Endothelial cell of umbilical vein (primary cell): ENCODE data around the gene KRT34. TPM values are rescaled to one million over a fixed set of nuclear protein-coding genes. Genes with fewer than 3 reads are reported as not detected.

Experiments used
- BruUV-seq: library from RNA; stranded (reverse); fragments of 400-500 nt; replicated peaks from 2 replicates; lab custom pipeline; 2021; lab: Mats Ljungman, UMichigan
- CTCF ChIA-PET: fragments of 300-600, 350-600 bp; sonication (Branson Sonifier 250); formaldehyde crosslinking; loops from one replicate; lab custom pipeline; 2021; ENCODE audit warnings: antibody characterized with exemption, inconsistent platforms; lab: Charles Lee
- POLR2A ChIA-PET: fragments of 300-600, 350-600 bp; sonication (Branson Sonifier 250); formaldehyde crosslinking; loops from one replicate; lab custom pipeline; 2021; ENCODE audit warnings: antibody characterized with exemption, inconsistent platforms; lab: Charles Lee
- DNase-seq: peaks from one replicate; pipeline ENCODE4 v3.0.0-alpha.2; 2011; ENCODE audit warnings: low read depth, low spot score
- FAIRE-seq: peaks from 2 replicates; lab custom pipeline; 2011; peaks lifted over from hg19 to GRCh38; lab: Jason Lieb, UNC
- H2AFZ ChIP-seq: 2 replicates; pipeline ENCODE4 v1.6.0; 2012; ENCODE audit warnings: low read depth, low read length, control low read depth, inconsistent platforms
- H3K27ac ChIP-seq: 2 replicates; pipeline ENCODE4 v1.5.1; 2011; ENCODE audit warnings: low read depth, mild to moderate bottlenecking, control low read depth, low read length, moderate library complexity; ENCODE audit not compliant: insufficient read depth
- H3K27me3 ChIP-seq, 2 experiments: 2 replicates each; pipeline versions ENCODE4 v1.6.0 to v1.6.1; 2011; ENCODE audit warnings: low read length in 2 of 2, mixed read lengths in 1 of 2; ENCODE audit not compliant: control insufficient read depth in 2 of 2, insufficient read depth in 2 of 2
- H3K36me3 ChIP-seq, 2 experiments: 2 replicates in 1 of 2; 3 replicates in 1 of 2; pipeline ENCODE4 v1.5.1; 2011; ENCODE audit warnings: low read length in 2 of 2, mild to moderate bottlenecking in 1 of 2, moderate library complexity in 1 of 2; ENCODE audit not compliant: control insufficient read depth in 2 of 2, insufficient read depth in 2 of 2; ENCODE audit errors: extremely low read depth in 1 of 2
- H3K4me1 ChIP-seq: 3 replicates; pipeline ENCODE4 v1.5.1; 2011; ENCODE audit warnings: mild to moderate bottlenecking, low read length; ENCODE audit not compliant: control insufficient read depth, insufficient read depth; ENCODE audit errors: extremely low read depth
- H3K4me2 ChIP-seq: 2 replicates; pipeline ENCODE4 v1.6.1; 2011; ENCODE audit warnings: low read length, control low read depth, mixed read lengths; ENCODE audit not compliant: insufficient read depth
- H3K4me3 ChIP-seq, 3 experiments: fragments of 200-600 bp in 1 of 3; sonication (generic), shearing (Covaris generic) in 1 of 3; replicated peaks in 1 of 3; 2 replicates each; pipeline ENCODE4 v1.5.1; 2011 to 2016; ENCODE audit warnings: control low read depth in 3 of 3, low read length in 3 of 3, mild to moderate bottlenecking in 2 of 3, inconsistent platforms in 1 of 3, low read depth in 1 of 3, moderate library complexity in 1 of 3; ENCODE audit not compliant: insufficient read depth in 1 of 3
- H3K79me2 ChIP-seq: 2 replicates; pipeline ENCODE4 v1.6.0; 2012; ENCODE audit warnings: low read length, inconsistent platforms; ENCODE audit not compliant: control insufficient read depth, insufficient read depth
- H3K9ac ChIP-seq: replicated peaks from 2 replicates; pipeline ENCODE3; 2011; ENCODE audit warnings: low read length, control low read depth; ENCODE audit not compliant: insufficient read depth; ENCODE audit errors: extremely low read depth
- H3K9me1 ChIP-seq: replicated peaks from 3 replicates; pipeline ENCODE4 v1.6.0; 2011; ENCODE audit warnings: mild to moderate bottlenecking, low read length; ENCODE audit not compliant: control insufficient read depth, insufficient read depth; ENCODE audit errors: extremely low read depth
- H3K9me3 ChIP-seq: replicated peaks from 2 replicates; pipeline ENCODE4 v1.5.1; 2012; ENCODE audit warnings: low read length, inconsistent platforms; ENCODE audit not compliant: control insufficient read depth, insufficient read depth
- H4K20me1 ChIP-seq: replicated peaks from 2 replicates; pipeline ENCODE3; 2011; ENCODE audit warnings: mild to moderate bottlenecking, low read length; ENCODE audit not compliant: control insufficient read depth, insufficient read depth; ENCODE audit errors: extremely low read depth
- EZH2 ChIP-seq: IDR thresholded peaks from 2 replicates; pipeline ENCODE4 v1.6.1; 2012; ENCODE audit warnings: borderline replicate concordance, low read depth, mild to moderate bottlenecking, moderate library complexity, low read length, inconsistent platforms; ENCODE audit not compliant: severe bottlenecking
- FOS ChIP-seq: IDR thresholded peaks from 2 replicates; pipeline ENCODE4 v1.6.1; 2011; ENCODE audit warnings: mild to moderate bottlenecking, low read length, moderate library complexity, borderline replicate concordance; ENCODE audit not compliant: insufficient read depth
- GATA2 ChIP-seq: IDR thresholded peaks from 2 replicates; pipeline ENCODE4 v1.7.0; 2011; ENCODE audit warnings: low read depth, mild to moderate bottlenecking, moderate library complexity, mixed read lengths, low read length; ENCODE audit not compliant: insufficient read length, insufficient read depth
- JUN ChIP-seq: IDR thresholded peaks from 2 replicates; pipeline ENCODE4 v1.6.1; 2011; ENCODE audit warnings: borderline replicate concordance, low read depth; ENCODE audit not compliant: insufficient read length, insufficient read depth
- MYC ChIP-seq: IDR thresholded peaks from one replicate; pipeline ENCODE4 v1.6.1; 2011; ENCODE audit warnings: mild to moderate bottlenecking, low read depth, low read length
- POLR2A ChIP-seq: IDR thresholded peaks from 2 replicates; pipeline ENCODE4 v1.6.1; 2012; ENCODE audit warnings: low read depth, mild to moderate bottlenecking, control low read depth, low read length
- POLR2AphosphoS5 ChIP-seq: IDR thresholded peaks from 2 replicates; pipeline ENCODE4 v1.6.1; 2012; ENCODE audit warnings: low read depth, mild to moderate bottlenecking, control low read depth, low read length, moderate library complexity; ENCODE audit not compliant: insufficient read depth
- dilution Hi-C: fragments of 300-500 bp; cut with MboI; formaldehyde crosslinking; loops from one replicate; pipeline ENCODE4 v1.15.0; 2019; ENCODE audit warnings: low sequenced_read_pairs; ENCODE audit not compliant: extremely low pct_ligation_motif_present
- intact Hi-C: fragments of 100-400 bp; cut with micrococcal nuclease; formaldehyde crosslinking; loops from one replicate; pipeline ENCODE4 v1.10.0; 2022
- polyA plus RNA-seq, 4 experiments: library from polyadenylated mRNA; depleted of rRNA in 3 of 4; stranded (reverse) in 3 of 4; unstranded in 1 of 4; fragments of >200 nt; gene quantifications; 2 replicates each; pipeline versions ENCODE4 v1.2.1 to v1.2.3, GENCODE V29; 2011 to 2012; ENCODE audit warnings: missing spikeins in 1 of 4
- total RNA-seq: library from RNA; stranded (reverse); gene quantifications from 2 replicates; pipeline ENCODE4 v1.2.3, GENCODE V29; 2021
- TF ChIP-seq, protein P1 (sequence below): IDR thresholded peaks from 2 replicates; pipeline ENCODE4 v1.6.1; 2011; ENCODE audit not compliant: insufficient read depth, insufficient read length
- TF ChIP-seq, protein P2 (sequence below), 2 donors: IDR thresholded peaks; 1 replicate in 1 of 2; 2 replicates in 1 of 2; pipeline ENCODE4 v1.5.1; 2011; ENCODE audit warnings: low read length in 2 of 2, mild to moderate bottlenecking in 2 of 2, moderate library complexity in 2 of 2, control low read depth in 1 of 2, inconsistent platforms in 1 of 2, low read depth in 1 of 2; ENCODE audit not compliant: insufficient read depth in 1 of 2; ENCODE audit errors: extremely low read depth in 1 of 2

The KRT34 gene
- total and polyA plus RNA-seq, 2 donors (not counting 3 experiments of a cell fraction or from before 2014, with no cell fraction given): not detected

DNA sequence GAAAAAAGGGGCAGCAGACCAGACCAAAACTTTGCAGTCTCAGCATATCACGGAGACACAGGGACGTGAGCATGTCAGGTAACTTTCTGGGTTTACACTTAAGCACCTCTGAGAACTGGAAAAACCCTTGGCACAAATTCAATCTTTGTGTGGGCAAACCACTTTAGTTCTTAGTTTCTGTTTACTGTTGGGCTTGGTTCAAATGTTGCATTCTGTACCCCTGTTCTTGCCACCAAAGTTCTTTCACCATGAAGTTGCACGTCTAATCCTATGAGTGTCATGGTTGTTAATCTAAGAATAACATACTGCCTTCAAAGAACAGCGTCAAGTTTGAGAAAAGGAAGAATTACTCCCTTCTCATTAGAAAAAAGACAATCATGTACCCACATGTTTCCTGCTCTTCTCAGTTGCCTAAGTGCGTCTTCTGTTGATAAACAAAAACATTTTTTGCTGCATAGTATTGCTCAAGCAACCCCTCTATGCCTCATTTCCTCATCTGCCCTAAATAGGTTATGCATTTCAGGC, 43.1 kb downstream of the KRT34 start:
- H3K79me2 ChIP-seq: no peaks in the 10 kb centered on the region
- DNase-seq: no peak
- dilution Hi-C loops (no loop called here), intact Hi-C loops (no loop called here)
- ChIA-PET CTCF (interaction anchor here (0.9 to 1.0 kb wide), 2 partner anchors 9 to 79 kb away, joined by 3 read pairs; no protein-coding TSS in a partner anchor), POLR2A (no interaction called here)
- H3K27ac ChIP-seq: no peak overlapping the region
- no peak overlapping the region for H3K4me3 ChIP-seq
- H3K36me3 ChIP-seq: no peaks in the 10 kb centered on the region
- H4K20me1 ChIP-seq: no peaks in the 10 kb centered on the region
- no peak overlapping the region for H3K4me2 ChIP-seq
- H3K27me3 ChIP-seq: no peaks in the 10 kb centered on the region
- H2AFZ ChIP-seq: no peak overlapping the region
- no peaks in the 10 kb centered on the region for H3K4me1 ChIP-seq
- FAIRE-seq: no peak
- H3K9ac ChIP-seq: no peak overlapping the region
- no peaks in the 10 kb centered on the region for H3K9me1 ChIP-seq
- BruUV-seq: no TSS peak
- H3K9me3 ChIP-seq: no peaks in the 10 kb centered on the region
- no peak for TF ChIP-seq JUN
- TF ChIP-seq, protein P1, sequence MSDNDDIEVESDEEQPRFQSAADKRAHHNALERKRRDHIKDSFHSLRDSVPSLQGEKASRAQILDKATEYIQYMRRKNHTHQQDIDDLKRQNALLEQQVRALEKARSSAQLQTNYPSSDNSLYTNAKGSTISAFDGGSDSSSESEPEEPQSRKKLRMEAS: no peak
- no peak for TF ChIP-seq EZH2
- no peak for TF ChIP-seq POLR2A
- TF ChIP-seq FOS: no peak
- TF ChIP-seq, protein P2, sequence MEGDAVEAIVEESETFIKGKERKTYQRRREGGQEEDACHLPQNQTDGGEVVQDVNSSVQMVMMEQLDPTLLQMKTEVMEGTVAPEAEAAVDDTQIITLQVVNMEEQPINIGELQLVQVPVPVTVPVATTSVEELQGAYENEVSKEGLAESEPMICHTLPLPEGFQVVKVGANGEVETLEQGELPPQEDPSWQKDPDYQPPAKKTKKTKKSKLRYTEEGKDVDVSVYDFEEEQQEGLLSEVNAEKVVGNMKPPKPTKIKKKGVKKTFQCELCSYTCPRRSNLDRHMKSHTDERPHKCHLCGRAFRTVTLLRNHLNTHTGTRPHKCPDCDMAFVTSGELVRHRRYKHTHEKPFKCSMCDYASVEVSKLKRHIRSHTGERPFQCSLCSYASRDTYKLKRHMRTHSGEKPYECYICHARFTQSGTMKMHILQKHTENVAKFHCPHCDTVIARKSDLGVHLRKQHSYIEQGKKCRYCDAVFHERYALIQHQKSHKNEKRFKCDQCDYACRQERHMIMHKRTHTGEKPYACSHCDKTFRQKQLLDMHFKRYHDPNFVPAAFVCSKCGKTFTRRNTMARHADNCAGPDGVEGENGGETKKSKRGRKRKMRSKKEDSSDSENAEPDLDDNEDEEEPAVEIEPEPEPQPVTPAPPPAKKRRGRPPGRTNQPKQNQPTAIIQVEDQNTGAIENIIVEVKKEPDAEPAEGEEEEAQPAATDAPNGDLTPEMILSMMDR (IDR thresholded peaks at IDR 0.05; ENCODE audit: extremely low read depth in 1 of 2, insufficient read depth in 1 of 2, low read depth in 1 of 2, low read length in 2 of 2): no peak
- TF ChIP-seq GATA2: no peak
- no peak for TF ChIP-seq POLR2AphosphoS5
- no peak for TF ChIP-seq MYC
